ENCODE results near the gene FBXO36. TPM values are rescaled to one million over a fixed set of nuclear protein-coding genes. Genes with fewer than 3 reads are reported as not detected.

Gene FBXO36, protein sequence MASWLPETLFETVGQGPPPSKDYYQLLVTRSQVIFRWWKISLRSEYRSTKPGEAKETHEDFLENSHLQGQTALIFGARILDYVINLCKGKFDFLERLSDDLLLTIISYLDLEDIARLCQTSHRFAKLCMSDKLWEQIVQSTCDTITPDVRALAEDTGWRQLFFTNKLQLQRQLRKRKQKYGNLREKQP
- 2.6 TPM for polyA plus RNA-seq (2013, experiment 1 of 2)
- 3.4 TPM for polyA plus RNA-seq (2013, experiment 2 of 2)

DNA sequence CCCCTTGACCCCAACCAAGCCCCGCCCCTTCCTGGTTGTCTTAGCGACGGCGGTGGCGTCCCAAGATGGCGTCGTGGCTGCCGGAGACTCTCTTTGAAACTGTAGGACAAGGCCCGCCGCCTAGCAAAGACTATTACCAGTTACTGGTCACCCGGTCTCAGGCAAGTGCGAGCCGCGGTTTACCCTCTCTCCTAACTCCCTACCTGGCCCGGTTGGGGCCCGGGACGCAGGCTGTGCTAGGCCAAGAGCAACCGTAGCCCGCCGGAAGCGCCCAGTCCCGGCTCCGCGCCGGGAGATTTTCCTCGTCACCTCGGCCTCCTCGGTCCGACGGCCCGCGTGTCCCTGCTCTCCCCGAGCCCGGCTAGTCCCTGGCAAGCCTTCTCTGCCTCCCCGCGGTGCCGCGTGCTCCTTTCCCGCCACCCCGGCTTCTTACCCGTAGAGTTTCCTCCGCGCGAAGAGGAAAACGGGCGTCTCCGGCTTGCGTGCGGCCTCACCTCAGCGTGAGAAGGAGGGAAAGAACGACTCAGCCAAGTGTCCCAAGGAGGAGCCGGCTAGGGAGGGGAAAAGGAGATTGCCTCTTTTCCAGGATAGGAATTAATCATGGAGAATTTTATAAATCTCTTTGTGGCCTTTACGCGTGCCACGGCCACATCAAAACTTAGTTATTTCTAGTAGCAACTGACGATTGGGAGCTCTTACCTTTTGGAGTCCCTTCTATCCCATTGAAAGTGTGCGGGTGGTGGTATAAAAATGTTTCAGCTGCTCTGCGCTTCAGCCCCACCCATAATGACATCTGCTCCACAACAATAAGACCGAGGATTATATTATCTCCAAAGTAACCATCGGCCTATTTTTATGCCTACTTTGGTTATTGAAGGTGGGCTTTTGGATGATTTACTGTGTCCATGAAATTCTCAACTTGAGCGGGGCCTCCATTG, at the start of gene FBXO36:
TSS of gene FBXO36 (plus strand) at position 55 of the 938 bp plus-strand sequence. CDS start at position 66, 11 bp downstream.
- peak within 1 kb of the TSS; percentile 93 for H3K4me3 ChIP-seq (ENCODE audit: low read length)
- peaks cover 12% of the 10 kb centered on the region for H3K36me3 ChIP-seq (ENCODE audit: insufficient read depth, low read length)
- 1% methylated on average over 57 of the region's 61 CpGs for WGBS
- H3K27ac ChIP-seq (ENCODE audit: low read depth, low read length), result peak within 1 kb of the TSS; percentile 94
- peak within 1 kb of the TSS; percentile 70 for H3K9ac ChIP-seq (ENCODE audit: low read depth, low read length)
- peaks cover 13% of the 10 kb centered on the region for H3K4me1 ChIP-seq (ENCODE audit: insufficient read depth, low read length)
- no peaks in the 10 kb centered on the region for H3K9me3 ChIP-seq (ENCODE audit: insufficient read depth, low read depth, low read length)
- H3K27me3 ChIP-seq (ENCODE audit: insufficient read depth, low read length), result no peaks in the 10 kb centered on the region

DNA sequence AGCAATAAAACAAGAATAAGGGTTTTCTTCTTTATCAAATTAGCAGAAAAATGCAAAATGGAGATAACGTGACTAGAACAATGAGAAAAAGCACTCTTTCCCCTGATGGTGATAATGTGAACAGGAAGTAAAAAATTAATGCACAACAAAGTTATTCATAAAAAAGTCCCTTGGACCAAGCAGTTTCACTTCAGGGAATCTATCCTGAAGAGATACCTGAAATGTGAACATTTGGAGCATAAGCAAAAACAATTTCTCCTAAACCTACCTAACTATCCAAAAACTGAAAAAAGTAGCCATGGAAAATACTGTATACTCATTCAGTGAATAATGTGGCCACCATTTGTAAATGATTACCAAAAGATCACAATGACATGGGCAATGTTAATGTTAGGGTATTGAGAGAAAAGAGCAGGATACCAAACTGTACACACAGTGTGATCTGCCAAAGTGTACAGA, 49.2 kb upstream of the FBXO36 start:
- Histone ChIP-seq H3K4me3 (ENCODE audit: low read length) (no peak overlapping the region), H3K9ac (ENCODE audit: low read depth, low read length) (no peak overlapping the region), H3K36me3 (ENCODE audit: insufficient read depth, low read length) (peaks cover 27% of the 10 kb centered on the region), H3K9me3 (ENCODE audit: insufficient read depth, low read depth, low read length) (no peaks in the 10 kb centered on the region), H3K27ac (ENCODE audit: low read depth, low read length) (no peak overlapping the region), H3K4me1 (ENCODE audit: insufficient read depth, low read length) (peaks cover 9% of the 10 kb centered on the region; the same call in 1 of the 2 replicates), H3K27me3 (ENCODE audit: insufficient read depth, low read length) (no peaks in the 10 kb centered on the region)
- WGBS, result no CpG with 5 or more reads among the region's 1 CpG

DNA sequence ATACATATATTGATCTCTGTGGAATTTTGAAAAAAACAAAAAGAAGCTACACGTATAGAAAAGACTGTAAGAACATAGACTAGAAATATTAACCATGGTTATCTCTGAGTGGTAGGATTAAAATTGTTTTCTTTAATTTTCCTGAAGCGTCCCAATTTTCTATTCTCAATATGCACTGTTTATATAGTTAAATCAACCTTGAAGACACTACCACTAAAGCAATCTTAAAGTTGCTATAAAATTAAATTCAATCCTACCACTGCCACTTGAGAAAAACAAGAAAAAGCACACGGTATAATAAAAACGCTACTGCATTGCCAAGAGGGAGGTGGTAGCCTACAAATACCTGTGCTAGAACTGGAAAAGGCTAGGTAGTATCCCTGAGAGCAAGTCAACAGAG, 47.7 kb upstream of the FBXO36 start:
- Histone ChIP-seq H3K4me1 (ENCODE audit: insufficient read depth, low read length) (no peaks in the 10 kb centered on the region), H3K27ac (ENCODE audit: low read depth, low read length) (no peak overlapping the region), H3K9me3 (ENCODE audit: insufficient read depth, low read depth, low read length) (no peaks in the 10 kb centered on the region), H3K4me3 (ENCODE audit: low read length) (no peak overlapping the region), H3K27me3 (ENCODE audit: insufficient read depth, low read length) (no peaks in the 10 kb centered on the region), H3K36me3 (ENCODE audit: insufficient read depth, low read length) (peaks cover 32% of the 10 kb centered on the region), H3K9ac (ENCODE audit: low read depth, low read length) (no peak overlapping the region)
- WGBS, result 98% methylated on average over 2 of the region's 4 CpGs

DNA sequence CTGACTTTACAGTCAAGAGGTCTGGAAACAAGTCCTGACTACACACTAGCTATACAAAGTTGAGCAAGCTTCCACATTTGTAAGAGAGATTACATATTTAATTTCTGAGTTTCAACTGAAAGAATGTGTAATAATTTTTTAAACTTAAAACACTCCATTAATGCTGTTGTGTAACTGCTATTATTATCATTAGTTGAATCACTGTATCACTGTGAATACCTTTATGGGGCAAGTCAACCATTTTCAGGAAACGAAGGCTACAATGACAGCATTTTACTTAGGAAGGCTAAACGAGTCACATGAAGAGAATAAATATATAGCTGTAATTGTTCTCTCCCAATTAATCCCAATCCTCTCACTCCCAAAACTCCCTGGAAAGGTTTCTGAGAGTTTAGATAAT, 46.8 kb upstream of the FBXO36 start:
- H3K4me3 ChIP-seq (ENCODE audit: low read length), result no peak overlapping the region
- no peak overlapping the region for H3K9ac ChIP-seq (ENCODE audit: low read depth, low read length)
- no peaks in the 10 kb centered on the region for H3K4me1 ChIP-seq (ENCODE audit: insufficient read depth, low read length)
- H3K36me3 ChIP-seq (ENCODE audit: insufficient read depth, low read length), result peaks cover 41% of the 10 kb centered on the region
- H3K27me3 ChIP-seq (ENCODE audit: insufficient read depth, low read length), result no peaks in the 10 kb centered on the region
- WGBS, result no CpG with 5 or more reads among the region's 2 CpGs
- no peaks in the 10 kb centered on the region for H3K9me3 ChIP-seq (ENCODE audit: insufficient read depth, low read depth, low read length)
- no peak overlapping the region for H3K27ac ChIP-seq (ENCODE audit: low read depth, low read length)

GRCh38 chr2:229879191-229879950, 42.9 kb upstream of the FBXO36 start:
- Histone ChIP-seq H3K9me3 (ENCODE audit: insufficient read depth, low read depth, low read length) (no peaks in the 10 kb centered on the region), H3K27me3 (ENCODE audit: insufficient read depth, low read length) (no peaks in the 10 kb centered on the region), H3K27ac (ENCODE audit: low read depth, low read length) (no peak overlapping the region), H3K36me3 (ENCODE audit: insufficient read depth, low read length) (peaks cover 33% of the 10 kb centered on the region), H3K4me3 (ENCODE audit: low read length) (no peak overlapping the region), H3K4me1 (ENCODE audit: insufficient read depth, low read length) (peaks cover 4% of the 10 kb centered on the region; the same call in 1 of the 2 replicates), H3K9ac (ENCODE audit: low read depth, low read length) (no peak overlapping the region)
- WGBS, result 94% methylated on average over 6 of the region's 6 CpGs

GRCh38 chr2:229880892-229881586, 41.3 kb upstream of the FBXO36 start:
- Histone ChIP-seq H3K36me3 (ENCODE audit: insufficient read depth, low read length) (peaks cover 33% of the 10 kb centered on the region), H3K4me1 (ENCODE audit: insufficient read depth, low read length) (peaks cover 4% of the 10 kb centered on the region; the same call in 1 of the 2 replicates), H3K9me3 (ENCODE audit: insufficient read depth, low read depth, low read length) (no peaks in the 10 kb centered on the region), H3K9ac (ENCODE audit: low read depth, low read length) (no peak overlapping the region), H3K27me3 (ENCODE audit: insufficient read depth, low read length) (no peaks in the 10 kb centered on the region), H3K27ac (ENCODE audit: low read depth, low read length) (no peak overlapping the region), H3K4me3 (ENCODE audit: low read length) (no peak overlapping the region)
- WGBS, result 99% methylated on average over 5 of the region's 5 CpGs

- no peaks in the 10 kb centered on the region for H3K27me3 ChIP-seq (ENCODE audit: insufficient read depth, low read length)
- H3K4me1 ChIP-seq (ENCODE audit: insufficient read depth, low read length), result peaks cover 4% of the 10 kb centered on the region; the same call in 1 of the 2 replicates
- peaks cover 27% of the 10 kb centered on the region for H3K36me3 ChIP-seq (ENCODE audit: insufficient read depth, low read length)
- no peak overlapping the region for H3K9ac ChIP-seq (ENCODE audit: low read depth, low read length)
- H3K27ac ChIP-seq (ENCODE audit: low read depth, low read length), result no peak overlapping the region
- WGBS, result 71% methylated on average over 1 of the region's 2 CpGs
- no peak overlapping the region for H3K4me3 ChIP-seq (ENCODE audit: low read length)
- H3K9me3 ChIP-seq (ENCODE audit: insufficient read depth, low read depth, low read length), result no peaks in the 10 kb centered on the region
Measured at GRCh38 chr2:229882583-229882982, 39.7 kb upstream of the FBXO36 start.

- no peaks in the 10 kb centered on the region for H3K9me3 ChIP-seq (ENCODE audit: insufficient read depth, low read depth, low read length)
- H3K27me3 ChIP-seq (ENCODE audit: insufficient read depth, low read length), result no peaks in the 10 kb centered on the region
- peaks cover 5% of the 10 kb centered on the region for H3K36me3 ChIP-seq (ENCODE audit: insufficient read depth, low read length)
- H3K4me3 ChIP-seq (ENCODE audit: low read length), result no peak overlapping the region
- H3K4me1 ChIP-seq (ENCODE audit: insufficient read depth, low read length), result peaks cover 4% of the 10 kb centered on the region; the same call in 1 of the 2 replicates
- H3K9ac ChIP-seq (ENCODE audit: low read depth, low read length), result no peak overlapping the region
- WGBS, result 96% methylated on average over 5 of the region's 5 CpGs
- no peak overlapping the region for H3K27ac ChIP-seq (ENCODE audit: low read depth, low read length)
Measured at GRCh38 chr2:229884775-229885699, 37.3 kb upstream of the FBXO36 start.

- H3K9me3 ChIP-seq (ENCODE audit: insufficient read depth, low read depth, low read length), result no peaks in the 10 kb centered on the region
Measured at GRCh38 chr2:229887441-229887840, 34.9 kb upstream of the FBXO36 start.

More at GRCh38 chr2:229887441-229887840, 34.9 kb upstream of the FBXO36 start:
- H3K9ac ChIP-seq (ENCODE audit: low read depth, low read length), result no peak overlapping the region
- 90% methylated on average over 1 of the region's 1 CpG for WGBS
- H3K27ac ChIP-seq (ENCODE audit: low read depth, low read length), result no peak overlapping the region
- no peaks in the 10 kb centered on the region for H3K27me3 ChIP-seq (ENCODE audit: insufficient read depth, low read length)
- H3K4me1 ChIP-seq (ENCODE audit: insufficient read depth, low read length), result peaks cover 4% of the 10 kb centered on the region; the same call in 1 of the 2 replicates
- H3K36me3 ChIP-seq (ENCODE audit: insufficient read depth, low read length), result no peaks in the 10 kb centered on the region; the same call in 1 of the 2 replicates
- H3K4me3 ChIP-seq (ENCODE audit: low read length), result no peak overlapping the region
